ENCODE results near the gene LHFPL3.

Gene LHFPL3

DNA sequence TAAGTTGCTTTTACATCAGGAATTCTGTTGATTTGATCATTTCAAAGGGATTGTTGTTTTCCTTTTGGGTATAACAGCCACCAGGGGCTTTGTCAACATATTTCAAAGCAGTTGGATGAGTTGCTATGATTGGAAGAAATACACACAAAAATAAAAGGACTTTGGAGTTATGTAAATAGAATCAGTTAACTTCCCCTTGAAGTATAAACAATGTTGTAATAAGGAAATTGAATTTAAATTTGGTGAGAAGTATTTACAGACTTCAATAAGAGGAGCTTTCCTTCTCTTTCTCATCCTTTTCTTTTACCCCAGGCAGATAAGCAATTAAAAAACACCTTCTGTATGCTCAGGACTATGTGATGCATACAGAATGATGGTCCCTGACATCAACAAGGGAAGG is 199.7 kb downstream of the LHFPL3 start:
- H3K27ac ChIP-seq, result no peak overlapping the region
- H3K4me3 ChIP-seq, result no peak overlapping the region
- no peaks in the 10 kb centered on the region for H3K27me3 ChIP-seq
- no peaks in the 10 kb centered on the region for H4K20me1 ChIP-seq
- no peak for TF ChIP-seq Cebpa-rat (IDR thresholded peaks at IDR 0.05)
- no peak overlapping the region for H3K9ac ChIP-seq
- H3K36me3 ChIP-seq, result no peaks in the 10 kb centered on the region
- H3K4me2 ChIP-seq, result no peak overlapping the region
- no peaks in the 10 kb centered on the region for H3K4me1 ChIP-seq
- H3K9me3 ChIP-seq, result no peaks in the 10 kb centered on the region

- no peak overlapping the region for H3K27ac ChIP-seq
- H3K4me3 ChIP-seq, result no peak overlapping the region
- no peaks in the 10 kb centered on the region for H4K20me1 ChIP-seq
- TF ChIP-seq Cebpa-rat (IDR thresholded peaks at IDR 0.05), result no peak
- H3K9ac ChIP-seq, result no peak overlapping the region
- no peaks in the 10 kb centered on the region for H3K4me1 ChIP-seq
- no peaks in the 10 kb centered on the region for H3K36me3 ChIP-seq
- H3K27me3 ChIP-seq, result no peaks in the 10 kb centered on the region
- H3K4me2 ChIP-seq, result no peak overlapping the region
- H3K9me3 ChIP-seq, result no peaks in the 10 kb centered on the region
These were observed 201.2 kb downstream of the LHFPL3 start for GRCh38 chr7:104529567-104529966.

DNA sequence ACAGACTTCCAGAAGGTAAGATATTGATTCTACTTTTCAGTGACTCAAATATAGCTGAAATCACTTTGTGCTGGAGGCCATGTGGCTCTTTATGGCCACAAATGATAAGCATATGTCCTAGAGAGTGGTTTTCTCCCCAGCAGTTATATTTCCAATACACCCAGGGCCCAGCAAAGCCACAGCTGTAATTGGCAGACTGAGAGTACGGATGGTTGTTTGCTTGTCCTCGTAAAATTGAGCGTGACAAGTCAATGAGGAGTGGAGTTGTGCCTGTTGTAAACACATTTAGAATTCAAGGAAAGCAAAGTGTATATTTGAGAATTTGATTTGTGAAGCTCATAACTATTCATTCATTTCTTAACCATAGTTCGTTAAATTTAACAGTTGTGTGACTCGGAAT is 201.8 kb downstream of the LHFPL3 start:
- H3K9me3 ChIP-seq, result no peaks in the 10 kb centered on the region
- no peaks in the 10 kb centered on the region for H3K27me3 ChIP-seq
- H3K4me1 ChIP-seq, result no peaks in the 10 kb centered on the region
- no peak for TF ChIP-seq Cebpa-rat (IDR thresholded peaks at IDR 0.05)
- no peaks in the 10 kb centered on the region for H3K36me3 ChIP-seq
- H3K4me3 ChIP-seq, result no peak overlapping the region
- no peak overlapping the region for H3K9ac ChIP-seq
- no peaks in the 10 kb centered on the region for H4K20me1 ChIP-seq
- no peak overlapping the region for H3K4me2 ChIP-seq
- no peak overlapping the region for H3K27ac ChIP-seq

GRCh38 chr7:104534149-104534548 is 205.7 kb downstream of the LHFPL3 start:
- no peak overlapping the region for H3K4me2 ChIP-seq
- no peak overlapping the region for H3K4me3 ChIP-seq
- no peaks in the 10 kb centered on the region for H3K4me1 ChIP-seq
- no peak overlapping the region for H3K9ac ChIP-seq
- TF ChIP-seq Cebpa-rat (IDR thresholded peaks at IDR 0.05), result no peak
- H4K20me1 ChIP-seq, result no peaks in the 10 kb centered on the region
- H3K27ac ChIP-seq, result no peak overlapping the region
- H3K9me3 ChIP-seq, result no peaks in the 10 kb centered on the region
- no peaks in the 10 kb centered on the region for H3K36me3 ChIP-seq
- H3K27me3 ChIP-seq, result no peaks in the 10 kb centered on the region

GRCh38 chr7:104535841-104536240 is 207.4 kb downstream of the LHFPL3 start:
- Histone ChIP-seq H3K9me3 (no peaks in the 10 kb centered on the region), H3K4me3 (no peak overlapping the region), H3K36me3 (no peaks in the 10 kb centered on the region), H4K20me1 (no peaks in the 10 kb centered on the region), H3K4me1 (no peaks in the 10 kb centered on the region), H3K27ac (no peak overlapping the region), H3K4me2 (no peak overlapping the region), H3K9ac (no peak overlapping the region), H3K27me3 (no peaks in the 10 kb centered on the region)
- no peak for TF ChIP-seq Cebpa-rat (IDR thresholded peaks at IDR 0.05)

- Histone ChIP-seq H3K4me3 (no peak overlapping the region), H4K20me1 (no peaks in the 10 kb centered on the region), H3K4me1 (no peaks in the 10 kb centered on the region), H3K27me3 (no peaks in the 10 kb centered on the region), H3K4me2 (no peak overlapping the region), H3K9ac (no peak overlapping the region), H3K27ac (no peak overlapping the region), H3K36me3 (no peaks in the 10 kb centered on the region), H3K9me3 (no peaks in the 10 kb centered on the region)
- no peak for TF ChIP-seq Cebpa-rat (IDR thresholded peaks at IDR 0.05)
These were observed 208.6 kb downstream of the LHFPL3 start for GRCh38 chr7:104536956-104537355.

GRCh38 chr7:104538152-104538551 is 209.7 kb downstream of the LHFPL3 start:
- Histone ChIP-seq H3K4me3 (no peak overlapping the region), H3K9me3 (no peaks in the 10 kb centered on the region), H3K27me3 (no peaks in the 10 kb centered on the region), H3K27ac (no peak overlapping the region), H3K4me1 (no peaks in the 10 kb centered on the region), H3K4me2 (no peak overlapping the region), H4K20me1 (no peaks in the 10 kb centered on the region), H3K9ac (no peak overlapping the region), H3K36me3 (no peaks in the 10 kb centered on the region)
- TF ChIP-seq Cebpa-rat (IDR thresholded peaks at IDR 0.05), result no peak

GRCh38 chr7:104541897-104542296 is 213.5 kb downstream of the LHFPL3 start:
- no peak overlapping the region for H3K4me2 ChIP-seq
- H3K27me3 ChIP-seq, result no peaks in the 10 kb centered on the region
- H3K27ac ChIP-seq, result no peak overlapping the region
- no peak overlapping the region for H3K9ac ChIP-seq
- no peaks in the 10 kb centered on the region for H3K9me3 ChIP-seq
- H4K20me1 ChIP-seq, result no peaks in the 10 kb centered on the region
- no peak for TF ChIP-seq Cebpa-rat (IDR thresholded peaks at IDR 0.05)
- no peaks in the 10 kb centered on the region for H3K36me3 ChIP-seq
- no peak overlapping the region for H3K4me3 ChIP-seq
- H3K4me1 ChIP-seq, result no peaks in the 10 kb centered on the region

GRCh38 chr7:104548861-104549260 is 220.5 kb downstream of the LHFPL3 start:
- Histone ChIP-seq H3K9ac (no peak overlapping the region), H3K4me3 (no peak overlapping the region), H3K4me2 (no peak overlapping the region), H3K27ac (no peak overlapping the region), H3K36me3 (no peaks in the 10 kb centered on the region), H3K4me1 (no peaks in the 10 kb centered on the region), H4K20me1 (no peaks in the 10 kb centered on the region), H3K9me3 (no peaks in the 10 kb centered on the region), H3K27me3 (no peaks in the 10 kb centered on the region)
- TF ChIP-seq Cebpa-rat (IDR thresholded peaks at IDR 0.05), result no peak

DNA sequence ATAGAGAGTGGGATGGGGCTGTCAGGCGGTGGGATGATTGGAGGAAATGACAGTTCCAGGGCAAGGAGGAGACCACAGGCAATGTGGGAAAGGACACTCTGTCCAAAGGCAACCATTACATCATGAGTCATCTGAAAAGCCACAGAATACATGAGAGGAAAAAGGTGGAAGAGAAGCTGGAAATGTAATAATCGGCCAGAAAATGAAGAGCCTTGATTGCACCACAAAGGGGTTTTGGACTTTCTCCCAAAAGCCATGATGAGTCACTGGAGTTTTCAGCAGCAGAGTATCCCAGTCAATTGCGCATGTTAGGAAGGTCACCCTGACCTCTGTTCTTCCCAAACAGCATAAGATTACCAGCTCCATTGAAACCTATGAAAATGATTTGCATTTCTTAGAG is 222.0 kb downstream of the LHFPL3 start:
- H3K4me1 ChIP-seq, result no peaks in the 10 kb centered on the region
- H4K20me1 ChIP-seq, result no peaks in the 10 kb centered on the region
- H3K9ac ChIP-seq, result no peak overlapping the region
- no peaks in the 10 kb centered on the region for H3K36me3 ChIP-seq
- no peak overlapping the region for H3K4me2 ChIP-seq
- no peak overlapping the region for H3K4me3 ChIP-seq
- TF ChIP-seq Cebpa-rat (IDR thresholded peaks at IDR 0.05), result no peak
- no peaks in the 10 kb centered on the region for H3K27me3 ChIP-seq
- no peaks in the 10 kb centered on the region for H3K9me3 ChIP-seq
- H3K27ac ChIP-seq, result no peak overlapping the region

GRCh38 chr7:104551226-104551625 is 222.8 kb downstream of the LHFPL3 start:
- Histone ChIP-seq H3K9me3 (no peaks in the 10 kb centered on the region), H3K4me1 (no peaks in the 10 kb centered on the region), H3K9ac (no peak overlapping the region), H3K36me3 (no peaks in the 10 kb centered on the region), H3K27me3 (no peaks in the 10 kb centered on the region), H3K4me2 (no peak overlapping the region), H3K4me3 (no peak overlapping the region), H3K27ac (no peak overlapping the region), H4K20me1 (no peaks in the 10 kb centered on the region)
- no peak for TF ChIP-seq Cebpa-rat (IDR thresholded peaks at IDR 0.05)

Measured in BLaER1 (cell line).